ENCODE data around the gene TGM6. TPM values are rescaled to one million over a fixed set of nuclear protein-coding genes. Genes with fewer than 3 reads are reported as not detected.

Gene TGM6
- total and polyA plus RNA-seq, 5 donors from 2014 or later: not detected

DNA sequence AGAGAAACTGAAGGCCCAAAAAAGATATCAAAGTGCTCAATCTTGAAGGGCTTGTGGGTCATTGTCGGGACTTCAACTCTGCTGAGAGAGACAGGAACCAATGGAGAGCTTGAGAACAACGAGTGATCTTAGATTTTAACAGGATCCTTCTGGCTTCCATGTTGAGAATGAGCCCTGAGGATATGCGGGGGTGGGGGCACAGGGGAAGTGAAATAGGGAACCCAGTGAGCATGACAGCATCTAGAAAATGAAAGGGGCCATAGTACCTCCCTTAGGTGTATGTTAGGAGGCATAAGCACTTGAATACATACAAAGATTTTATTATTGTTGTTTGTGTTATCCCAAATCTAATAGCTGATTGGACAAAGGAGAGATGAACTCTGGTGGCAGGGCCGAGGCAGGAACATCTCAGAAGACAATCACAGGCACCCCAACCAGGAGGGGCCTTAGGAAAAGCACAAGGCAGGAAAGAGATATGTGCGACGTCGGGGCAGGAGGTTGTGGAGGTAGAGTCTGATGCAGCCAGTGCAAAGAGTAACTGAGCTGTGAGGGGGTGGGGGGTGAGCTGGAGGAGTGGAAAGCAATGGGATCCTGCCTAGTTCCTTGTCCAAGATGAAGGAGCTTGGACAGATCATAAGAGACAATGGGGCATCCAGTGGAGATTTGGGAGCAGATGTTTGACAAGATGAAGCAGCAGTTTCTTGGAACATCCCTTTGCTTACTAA lies 10.4 kb downstream of the TGM6 start:
- H3K4me3 Mint-ChIP-seq: no peak overlapping the region
- Histone ChIP-seq H3K4me1 (ENCODE audit: control insufficient read depth, insufficient read depth, low read length, poor library complexity, severe bottlenecking) (no peaks in the 10 kb centered on the region), H3K27me3 (ENCODE audit: control insufficient read depth, insufficient read depth, low read length) (no peaks in the 10 kb centered on the region), H3K36me3 (ENCODE audit: control insufficient read depth, insufficient read depth, low read length) (no peaks in the 10 kb centered on the region), H3K9me3 (ENCODE audit: control insufficient read depth in 2 of 2, low read length in 2 of 2) (peaks cover 10 to 22% of the 10 kb centered on the region in 2 experiments), H3K27ac (ENCODE audit: insufficient read depth, low read length, poor library complexity, severe bottlenecking) (no peak overlapping the region), H3K4me3 (ENCODE audit: low read depth, low read length) (no peak overlapping the region)
- no peaks in the 10 kb centered on the region for H3K4me1 Mint-ChIP-seq
- no peak for ATAC-seq (ENCODE audit: low read depth in 2 of 2)
- peaks cover 0 to 20% (median 3%) of the 10 kb centered on the region in 7 donors for H3K9me3 Mint-ChIP-seq
- no peak for DNase-seq
- no peak overlapping the region for H3K27ac Mint-ChIP-seq
- peaks cover 2% of the 10 kb centered on the region for H3K27me3 Mint-ChIP-seq
- no peaks in the 10 kb centered on the region for H3K36me3 Mint-ChIP-seq

DNA sequence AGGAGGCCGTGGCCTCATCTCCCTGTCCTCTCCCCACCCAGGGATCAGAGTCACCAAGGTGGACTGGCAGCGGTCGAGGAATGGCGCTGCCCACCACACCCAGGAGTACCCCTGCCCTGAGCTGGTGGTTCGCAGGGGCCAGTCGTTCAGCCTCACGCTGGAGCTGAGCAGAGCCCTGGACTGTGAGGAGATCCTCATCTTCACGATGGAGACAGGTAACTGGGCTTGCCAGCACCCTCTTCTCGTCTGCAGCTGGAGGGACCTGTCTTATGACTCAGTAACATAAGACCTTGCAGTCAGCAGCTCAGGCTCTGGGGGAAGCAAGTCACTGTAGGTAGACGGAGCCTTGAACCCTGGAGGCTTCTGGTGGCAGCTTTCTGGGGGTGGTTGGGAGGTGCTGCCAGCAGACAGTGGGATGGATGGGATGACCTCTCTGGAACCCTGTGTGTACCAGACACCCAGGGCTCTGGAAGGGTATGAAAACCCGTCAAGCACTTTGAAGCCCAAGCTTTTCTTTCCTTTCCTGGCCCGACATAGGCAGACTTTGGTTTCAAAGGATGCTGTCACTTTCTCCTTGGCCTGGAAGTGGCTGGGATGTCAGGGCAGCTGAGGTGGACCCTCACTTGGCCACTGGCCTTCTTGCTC lies 13.8 kb downstream of the TGM6 start:
- H3K9me3 ChIP-seq (ENCODE audit: control insufficient read depth in 2 of 2, low read length in 2 of 2): no peaks in the 10 kb centered on the region
- H3K27me3 ChIP-seq (ENCODE audit: control insufficient read depth, insufficient read depth, low read length): no peaks in the 10 kb centered on the region
- no peak overlapping the region for H3K27ac ChIP-seq (ENCODE audit: insufficient read depth, low read length, poor library complexity, severe bottlenecking)
- ATAC-seq (ENCODE audit: low read depth in 2 of 2) (no peak), DNase-seq (no peak)
- H3K4me1 Mint-ChIP-seq: no peaks in the 10 kb centered on the region
- H3K4me1 ChIP-seq (ENCODE audit: control insufficient read depth, insufficient read depth, low read length, poor library complexity, severe bottlenecking): no peaks in the 10 kb centered on the region
- H3K4me3 Mint-ChIP-seq: no peak overlapping the region
- no peaks in the 10 kb centered on the region for H3K36me3 ChIP-seq (ENCODE audit: control insufficient read depth, insufficient read depth, low read length)
- no peaks in the 10 kb centered on the region for H3K27me3 Mint-ChIP-seq
- H3K9me3 Mint-ChIP-seq: peaks cover 0 to 6% (median 0%) of the 10 kb centered on the region in 7 donors
- no peak overlapping the region for H3K4me3 ChIP-seq (ENCODE audit: low read depth, low read length)
- H3K36me3 Mint-ChIP-seq: no peaks in the 10 kb centered on the region
- H3K27ac Mint-ChIP-seq: no peak overlapping the region

DNA sequence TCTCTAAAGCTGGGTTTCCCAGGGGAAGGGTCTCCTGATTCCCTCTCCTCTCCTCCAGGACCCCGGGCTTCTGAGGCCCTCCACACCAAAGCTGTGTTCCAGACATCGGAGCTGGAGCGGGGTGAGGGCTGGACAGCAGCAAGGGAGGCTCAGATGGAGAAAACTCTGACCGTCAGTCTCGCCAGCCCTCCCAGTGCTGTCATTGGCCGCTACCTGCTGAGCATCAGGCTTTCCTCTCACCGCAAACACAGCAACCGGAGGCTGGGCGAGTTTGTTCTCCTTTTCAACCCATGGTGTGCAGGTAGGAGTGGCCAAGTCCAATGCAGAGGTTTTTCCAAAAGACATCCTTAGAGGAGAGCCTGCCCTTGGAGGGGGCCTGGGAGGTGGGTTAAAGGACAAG lies 14.4 kb downstream of the TGM6 start:
- Mint-ChIP-seq H3K27ac (peak overlapping the region in 1 of 3 donors; percentile 76), H3K36me3 (no peaks in the 10 kb centered on the region), H3K27me3 (no peaks in the 10 kb centered on the region), H3K4me3 (no peak overlapping the region), H3K4me1 (no peaks in the 10 kb centered on the region), H3K9me3 (peaks cover 0 to 6% (median 0%) of the 10 kb centered on the region in 7 donors)
- H3K36me3 ChIP-seq (ENCODE audit: control insufficient read depth, insufficient read depth, low read length): no peaks in the 10 kb centered on the region
- H3K4me1 ChIP-seq (ENCODE audit: control insufficient read depth, insufficient read depth, low read length, poor library complexity, severe bottlenecking): no peaks in the 10 kb centered on the region
- no peak overlapping the region for H3K4me3 ChIP-seq (ENCODE audit: low read depth, low read length)
- no peaks in the 10 kb centered on the region for H3K9me3 ChIP-seq (ENCODE audit: control insufficient read depth in 2 of 2, low read length in 2 of 2)
- H3K27ac ChIP-seq (ENCODE audit: insufficient read depth, low read length, poor library complexity, severe bottlenecking): no peak overlapping the region
- no peaks in the 10 kb centered on the region for H3K27me3 ChIP-seq (ENCODE audit: control insufficient read depth, insufficient read depth, low read length)
- DNase-seq (no peak), ATAC-seq (ENCODE audit: low read depth in 2 of 2) (no peak)

DNA sequence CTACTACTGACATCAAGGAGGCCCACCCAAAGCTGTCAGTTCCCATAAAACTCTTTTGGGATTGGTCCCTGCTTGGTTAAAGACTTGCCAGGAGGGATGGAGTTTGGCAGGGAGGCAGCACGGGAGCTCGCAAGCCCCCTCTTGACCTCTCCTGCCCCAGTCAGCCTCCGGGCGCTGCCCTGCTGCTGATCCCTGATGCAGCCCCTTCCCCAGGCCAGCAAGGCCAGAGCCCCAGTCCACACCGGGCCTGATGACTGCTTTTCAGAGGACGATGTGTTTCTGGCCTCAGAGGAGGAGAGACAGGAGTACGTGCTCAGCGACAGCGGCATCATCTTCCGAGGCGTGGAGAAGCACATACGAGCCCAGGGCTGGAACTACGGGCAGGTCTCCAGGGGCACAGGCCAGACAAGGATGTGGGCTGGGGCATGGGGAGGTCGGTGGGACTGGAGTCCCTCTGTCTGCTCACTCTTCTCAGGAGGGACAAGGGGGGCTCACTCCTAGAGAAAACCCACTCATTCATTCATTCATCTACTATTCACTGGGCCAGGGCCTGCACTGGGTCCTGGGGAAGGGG lies 15.6 kb downstream of the TGM6 start:
- Histone ChIP-seq H3K4me1 (ENCODE audit: control insufficient read depth, insufficient read depth, low read length, poor library complexity, severe bottlenecking) (no peaks in the 10 kb centered on the region), H3K27ac (ENCODE audit: insufficient read depth, low read length, poor library complexity, severe bottlenecking) (no peak overlapping the region), H3K27me3 (ENCODE audit: control insufficient read depth, insufficient read depth, low read length) (no peaks in the 10 kb centered on the region), H3K4me3 (ENCODE audit: low read depth, low read length) (no peak overlapping the region), H3K9me3 (ENCODE audit: control insufficient read depth in 2 of 2, low read length in 2 of 2) (no peaks in the 10 kb centered on the region), H3K36me3 (ENCODE audit: control insufficient read depth, insufficient read depth, low read length) (no peaks in the 10 kb centered on the region)
- DNase-seq (no peak), ATAC-seq (ENCODE audit: low read depth in 2 of 2) (no peak)
- H3K4me3 Mint-ChIP-seq: no peak overlapping the region
- no peaks in the 10 kb centered on the region for H3K4me1 Mint-ChIP-seq
- H3K27ac Mint-ChIP-seq: no peak overlapping the region
- no peaks in the 10 kb centered on the region for H3K27me3 Mint-ChIP-seq
- H3K9me3 Mint-ChIP-seq: peaks cover 0 to 4% (median 0%) of the 10 kb centered on the region in 7 donors
- no peaks in the 10 kb centered on the region for H3K36me3 Mint-ChIP-seq

DNA sequence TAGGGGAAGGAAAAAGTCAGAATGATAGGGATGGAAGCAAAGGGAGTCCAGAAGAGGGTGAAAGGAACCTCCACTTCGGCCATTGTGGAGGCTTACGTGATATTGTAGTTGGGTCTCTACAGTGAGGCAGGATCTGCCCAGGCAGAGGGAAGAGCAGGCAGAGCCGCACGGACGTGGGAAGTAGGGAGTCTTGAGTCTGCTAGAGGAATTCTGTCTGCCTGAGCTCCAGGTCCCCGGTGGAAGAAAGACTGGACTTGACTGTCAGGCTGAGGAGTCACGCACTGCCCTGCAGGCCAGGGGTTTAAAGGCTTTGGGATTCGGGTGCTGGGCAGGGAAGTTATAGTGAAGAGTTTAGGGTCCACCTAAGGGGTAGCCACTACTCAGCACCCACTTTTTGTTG lies 16.4 kb downstream of the TGM6 start:
- Mint-ChIP-seq H3K36me3 (no peaks in the 10 kb centered on the region), H3K9me3 (peaks cover 0 to 2% (median 0%) of the 10 kb centered on the region in 7 donors), H3K4me1 (no peaks in the 10 kb centered on the region), H3K27me3 (no peaks in the 10 kb centered on the region), H3K4me3 (no peak overlapping the region), H3K27ac (no peak overlapping the region)
- no peak overlapping the region for H3K27ac ChIP-seq (ENCODE audit: insufficient read depth, low read length, poor library complexity, severe bottlenecking)
- H3K9me3 ChIP-seq (ENCODE audit: control insufficient read depth in 2 of 2, low read length in 2 of 2): no peaks in the 10 kb centered on the region
- no peaks in the 10 kb centered on the region for H3K27me3 ChIP-seq (ENCODE audit: control insufficient read depth, insufficient read depth, low read length)
- H3K4me3 ChIP-seq (ENCODE audit: low read depth, low read length): no peak overlapping the region
- ATAC-seq (ENCODE audit: low read depth in 2 of 2) (no peak), DNase-seq (no peak)
- H3K36me3 ChIP-seq (ENCODE audit: control insufficient read depth, insufficient read depth, low read length): no peaks in the 10 kb centered on the region
- H3K4me1 ChIP-seq (ENCODE audit: control insufficient read depth, insufficient read depth, low read length, poor library complexity, severe bottlenecking): no peaks in the 10 kb centered on the region

DNA sequence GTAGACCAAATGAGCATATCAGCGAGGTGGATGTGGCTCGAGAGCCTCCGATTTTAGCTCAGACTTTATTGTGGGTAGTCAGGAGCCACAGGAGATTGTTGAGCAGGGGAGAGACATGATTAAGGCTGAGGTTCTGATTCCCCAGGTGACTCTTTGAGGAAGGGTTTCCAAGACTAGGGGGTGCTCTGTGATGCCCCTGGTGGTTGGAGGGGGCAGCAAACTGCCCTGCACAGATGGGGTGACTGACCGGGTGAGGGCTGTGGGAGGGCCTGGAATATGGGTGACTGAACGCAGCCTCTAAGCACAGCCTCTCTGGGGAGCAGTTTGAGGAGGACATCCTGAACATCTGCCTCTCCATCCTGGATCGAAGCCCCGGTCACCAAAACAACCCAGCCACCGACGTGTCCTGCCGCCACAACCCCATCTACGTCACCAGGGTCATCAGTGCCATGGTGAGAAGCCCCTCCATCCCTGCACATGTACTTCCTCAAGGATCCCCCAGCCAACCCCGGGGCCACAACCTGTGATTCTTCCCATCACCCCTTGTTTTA lies 17.0 kb downstream of the TGM6 start:
- Histone ChIP-seq H3K27ac (ENCODE audit: insufficient read depth, low read length, poor library complexity, severe bottlenecking) (no peak overlapping the region), H3K4me1 (ENCODE audit: control insufficient read depth, insufficient read depth, low read length, poor library complexity, severe bottlenecking) (no peaks in the 10 kb centered on the region), H3K4me3 (ENCODE audit: low read depth, low read length) (no peak overlapping the region), H3K9me3 (ENCODE audit: control insufficient read depth in 2 of 2, low read length in 2 of 2) (no peaks in the 10 kb centered on the region), H3K27me3 (ENCODE audit: control insufficient read depth, insufficient read depth, low read length) (no peaks in the 10 kb centered on the region), H3K36me3 (ENCODE audit: control insufficient read depth, insufficient read depth, low read length) (no peaks in the 10 kb centered on the region)
- H3K9me3 Mint-ChIP-seq: peaks cover 0 to 2% (median 0%) of the 10 kb centered on the region in 7 donors
- no peaks in the 10 kb centered on the region for H3K4me1 Mint-ChIP-seq
- no peak overlapping the region for H3K27ac Mint-ChIP-seq
- no peak for DNase-seq
- no peak overlapping the region for H3K4me3 Mint-ChIP-seq
- H3K27me3 Mint-ChIP-seq: no peaks in the 10 kb centered on the region
- ATAC-seq (ENCODE audit: low read depth in 2 of 2): no peak
- H3K36me3 Mint-ChIP-seq: no peaks in the 10 kb centered on the region

DNA sequence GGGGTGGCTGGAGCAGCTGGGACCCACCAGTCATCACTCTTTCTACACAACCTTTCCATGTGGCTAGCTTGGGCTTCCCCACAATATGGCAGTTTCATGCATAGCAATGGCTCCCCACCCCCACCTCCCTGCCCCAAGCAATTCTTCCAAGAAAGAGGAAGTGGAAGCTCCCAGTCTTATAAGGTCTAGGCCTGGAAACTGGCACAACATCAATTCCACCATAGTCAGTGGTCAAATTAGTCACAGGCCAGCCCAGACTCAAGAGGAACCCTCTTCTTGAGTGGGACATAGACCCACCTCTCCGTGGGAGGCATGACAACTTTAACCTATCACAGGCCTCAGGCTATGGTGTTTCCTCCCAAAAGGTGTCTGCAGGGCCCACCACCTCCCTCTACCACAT lies 17.7 kb downstream of the TGM6 start:
- no peaks in the 10 kb centered on the region for H3K4me1 Mint-ChIP-seq
- H3K27me3 Mint-ChIP-seq: no peaks in the 10 kb centered on the region
- H3K4me1 ChIP-seq (ENCODE audit: control insufficient read depth, insufficient read depth, low read length, poor library complexity, severe bottlenecking): no peaks in the 10 kb centered on the region
- H3K9me3 Mint-ChIP-seq: peaks cover 0 to 2% (median 0%) of the 10 kb centered on the region in 7 donors
- H3K27ac Mint-ChIP-seq: no peak overlapping the region
- no peaks in the 10 kb centered on the region for H3K36me3 Mint-ChIP-seq
- peaks cover 2% of the 10 kb centered on the region for H3K27me3 ChIP-seq (ENCODE audit: control insufficient read depth, insufficient read depth, low read length)
- no peaks in the 10 kb centered on the region for H3K36me3 ChIP-seq (ENCODE audit: control insufficient read depth, insufficient read depth, low read length)
- ATAC-seq (ENCODE audit: low read depth in 2 of 2): no peak
- no peak overlapping the region for H3K27ac ChIP-seq (ENCODE audit: insufficient read depth, low read length, poor library complexity, severe bottlenecking)
- no peaks in the 10 kb centered on the region for H3K9me3 ChIP-seq (ENCODE audit: control insufficient read depth in 2 of 2, low read length in 2 of 2)
- no peak overlapping the region for H3K4me3 Mint-ChIP-seq
- DNase-seq: no peak
- H3K4me3 ChIP-seq (ENCODE audit: low read depth, low read length): no peak overlapping the region

Data from CD4-positive, CD25-positive, alpha-beta regulatory T cell (primary cell).